Ovary (tissue), 3 donors: ENCODE data around the gene UBE2B.

Source experiments
- CTCF ChIP-seq, 3 donors: fragments of 450-650 bp in 2 of 3; fragments of 200-600 bp in 1 of 3; IDR thresholded peaks; one replicate each; pipeline versions ENCODE4 v1.5.1 to v1.8.0; 2016 to 2022; ENCODE audit warnings: antibody characterized with exemption in 3 of 3, mild to moderate bottlenecking in 1 of 3
- POLR2A ChIP-seq: fragments of 450-650 bp; IDR thresholded peaks from one replicate; pipeline ENCODE4 v1.6.1; 2017; ENCODE audit warnings: antibody characterized with exemption, mild to moderate bottlenecking, moderate library complexity
- donor health status: DM: no; HTN: no; CAD: no.

GRCh38 chr5:134397196-134397595, 25.8 kb downstream of the UBE2B start:
- TF ChIP-seq CTCF (IDR thresholded peaks at IDR 0.05): no peak
- TF ChIP-seq POLR2A: no peak
